Right kidney (tissue), 9 donors: ENCODE measurements around the gene COL17A1.

Experiments
- DNase-seq: peaks from one replicate; pipeline ENCODE4 v3.0.0-alpha.2; 2016
- long read RNA-seq, 8 donors: transcript quantifications; one replicate each; lab custom pipeline, GENCODE V29; 2026

Gene COL17A1
- long read RNA-seq, donor 1 = 0 reads
- long read RNA-seq, donor 2 = 0 reads
- long read RNA-seq, donor 3 = 0 reads
- long read RNA-seq, donor 4 = 0 reads
- long read RNA-seq, donor 5 = 0 reads
- long read RNA-seq, donor 6 = 0 reads
- long read RNA-seq, donor 7 = 0 reads
- long read RNA-seq, donor 8 = 0 reads

- DNase-seq = no peak
Measured at GRCh38 chr10:104085801-104086400, at the start of gene COL17A1. COL17A1 (minus strand) TSS chr10:104085880; CDS start chr10:104080673, 5,207 bp downstream.

GRCh38 chr10:104130041-104130440 is 44.4 kb upstream of the COL17A1 start:
- DNase-seq = no peak

GRCh38 chr10:104128214-104128613 is 42.5 kb upstream of the COL17A1 start:
- DNase-seq = no peak

- DNase-seq = no peak
Measured at GRCh38 chr10:104127411-104127810, 41.7 kb upstream of the COL17A1 start.

- no peak for DNase-seq
Measured at GRCh38 chr10:104123397-104123796, 37.7 kb upstream of the COL17A1 start.

- DNase-seq = no peak
Measured at GRCh38 chr10:104122225-104123107, 36.8 kb upstream of the COL17A1 start.

GRCh38 chr10:104121485-104122224 is 36.0 kb upstream of the COL17A1 start, which contains the start of gene SFR1:
SFR1 (plus strand) TSS chr10:104122171; CDS start chr10:104122184, 13 bp downstream.
- DNase-seq = peak; percentile 95

- DNase-seq = peak; percentile 91
Measured at GRCh38 chr10:104120903-104121484, 35.3 kb upstream of the COL17A1 start.

GRCh38 chr10:104120512-104120902 is 34.8 kb upstream of the COL17A1 start:
- DNase-seq = no peak

- peak; percentile 13 for DNase-seq
Measured at GRCh38 chr10:104119996-104120395, 34.3 kb upstream of the COL17A1 start.

GRCh38 chr10:104117839-104118323 is 32.2 kb upstream of the COL17A1 start:
- DNase-seq = no peak

GRCh38 chr10:104113376-104113956 is 27.8 kb upstream of the COL17A1 start:
- DNase-seq = no peak

GRCh38 chr10:104109908-104110662 is 24.4 kb upstream of the COL17A1 start:
- no peak for DNase-seq

- no peak for DNase-seq
Measured at GRCh38 chr10:104104926-104105325, 19.2 kb upstream of the COL17A1 start.

- DNase-seq = no peak
Measured at GRCh38 chr10:104104418-104104817, 18.7 kb upstream of the COL17A1 start.

- no peak for DNase-seq
Measured at GRCh38 chr10:104103956-104104355, 18.3 kb upstream of the COL17A1 start.

GRCh38 chr10:104101902-104102301 is 16.2 kb upstream of the COL17A1 start:
- DNase-seq = no peak

- DNase-seq = no peak
Measured at GRCh38 chr10:104100795-104101194, 15.1 kb upstream of the COL17A1 start.

- no peak for DNase-seq
Measured at GRCh38 chr10:104099941-104100340, 14.3 kb upstream of the COL17A1 start.

GRCh38 chr10:104099269-104099668 is 13.6 kb upstream of the COL17A1 start:
- DNase-seq = no peak
